CD4-positive, alpha-beta T cell treated with Interleukin-6 at 100 ng/mL for 8 hours (primary cell): Measurements from ENCODE around the gene ARHGAP22.
"Not testable (repeated sequence)": the region's sequence is repeated elsewhere in the genome, so short reads cannot be mapped to it uniquely, and the experiment has no call there.

Source experiments
- DNase-seq: peaks from one replicate; pipeline ENCODE4 v3.0.0-alpha.2; 2020; ENCODE audit warnings: mixed read lengths, low spot score

ARHGAP22 gene, protein sequence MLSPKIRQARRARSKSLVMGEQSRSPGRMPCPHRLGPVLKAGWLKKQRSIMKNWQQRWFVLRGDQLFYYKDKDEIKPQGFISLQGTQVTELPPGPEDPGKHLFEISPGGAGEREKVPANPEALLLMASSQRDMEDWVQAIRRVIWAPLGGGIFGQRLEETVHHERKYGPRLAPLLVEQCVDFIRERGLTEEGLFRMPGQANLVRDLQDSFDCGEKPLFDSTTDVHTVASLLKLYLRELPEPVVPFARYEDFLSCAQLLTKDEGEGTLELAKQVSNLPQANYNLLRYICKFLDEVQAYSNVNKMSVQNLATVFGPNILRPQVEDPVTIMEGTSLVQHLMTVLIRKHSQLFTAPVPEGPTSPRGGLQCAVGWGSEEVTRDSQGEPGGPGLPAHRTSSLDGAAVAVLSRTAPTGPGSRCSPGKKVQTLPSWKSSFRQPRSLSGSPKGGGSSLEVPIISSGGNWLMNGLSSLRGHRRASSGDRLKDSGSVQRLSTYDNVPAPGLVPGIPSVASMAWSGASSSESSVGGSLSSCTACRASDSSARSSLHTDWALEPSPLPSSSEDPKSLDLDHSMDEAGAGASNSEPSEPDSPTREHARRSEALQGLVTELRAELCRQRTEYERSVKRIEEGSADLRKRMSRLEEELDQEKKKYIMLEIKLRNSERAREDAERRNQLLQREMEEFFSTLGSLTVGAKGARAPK

DNA sequence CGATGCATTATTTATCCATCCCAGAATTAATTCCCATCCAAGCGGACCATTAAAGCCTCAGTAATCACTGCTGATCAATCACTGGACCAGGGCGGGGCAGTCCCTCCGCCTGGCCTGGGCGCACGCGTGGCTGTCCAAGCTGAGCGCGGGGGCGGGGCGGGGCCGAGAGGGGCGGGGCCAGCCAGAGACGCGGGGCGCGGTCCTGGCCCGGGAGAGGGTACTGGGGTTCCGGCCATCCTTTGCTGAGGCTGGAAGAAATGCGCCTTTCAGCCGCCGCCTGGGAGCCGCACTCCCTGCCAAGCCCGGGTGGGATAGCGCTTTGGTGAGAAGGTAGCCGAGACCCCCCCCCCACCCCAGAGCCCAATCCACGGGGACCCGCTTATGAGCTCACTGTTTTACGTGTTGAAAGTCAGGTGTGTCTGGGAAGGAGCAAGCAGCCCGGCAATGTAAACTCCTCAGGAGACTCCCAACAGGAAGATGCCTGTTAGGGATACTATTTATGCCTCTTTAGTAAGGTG, at the start of gene ARHGAP22:
Gene ARHGAP22 (minus strand): TSS at position 83 of the 518 bp plus-strand sequence. CDS start 277 bp downstream, outside the sequence.
- DNase-seq = no peak

DNA sequence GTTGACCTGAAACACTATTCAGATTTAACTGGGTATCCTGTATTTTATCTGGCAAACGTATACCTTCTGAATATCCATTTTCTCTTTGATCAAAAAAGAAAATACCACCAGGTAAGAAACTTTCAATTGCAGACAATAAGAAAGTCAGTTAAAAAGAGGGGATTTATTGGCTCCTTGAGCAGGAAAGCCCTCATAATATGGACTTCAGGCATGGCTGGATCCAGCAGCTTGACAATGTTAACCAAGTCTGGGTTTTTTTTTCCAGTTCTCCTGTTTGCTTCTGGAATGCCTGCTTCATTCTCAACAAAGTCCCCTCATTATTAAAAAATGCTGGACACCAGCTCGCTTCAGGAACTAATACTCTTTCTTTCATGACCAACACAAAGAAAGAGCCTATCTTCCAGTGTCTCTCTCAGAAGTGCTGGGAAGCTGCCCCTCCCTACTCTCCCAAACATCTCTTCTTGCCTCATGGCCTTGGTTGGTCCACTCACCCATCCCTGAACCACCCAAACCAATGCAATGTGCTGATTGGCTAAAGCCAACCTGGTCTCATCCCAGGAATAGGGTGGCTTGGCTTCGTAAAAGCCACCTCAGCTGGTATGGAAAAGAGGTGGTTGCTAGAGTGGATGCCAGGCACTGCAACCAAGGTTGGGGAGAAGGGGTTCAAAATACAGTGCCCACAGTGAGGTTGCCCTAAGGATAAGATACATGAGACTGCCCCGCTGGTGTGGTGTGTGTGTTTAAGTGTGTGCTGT, 49.2 kb upstream of the ARHGAP22 start:
- no peak for DNase-seq

GRCh38 chr10:48653347-48653746, 48.5 kb upstream of the ARHGAP22 start:
- DNase-seq = no peak

DNA sequence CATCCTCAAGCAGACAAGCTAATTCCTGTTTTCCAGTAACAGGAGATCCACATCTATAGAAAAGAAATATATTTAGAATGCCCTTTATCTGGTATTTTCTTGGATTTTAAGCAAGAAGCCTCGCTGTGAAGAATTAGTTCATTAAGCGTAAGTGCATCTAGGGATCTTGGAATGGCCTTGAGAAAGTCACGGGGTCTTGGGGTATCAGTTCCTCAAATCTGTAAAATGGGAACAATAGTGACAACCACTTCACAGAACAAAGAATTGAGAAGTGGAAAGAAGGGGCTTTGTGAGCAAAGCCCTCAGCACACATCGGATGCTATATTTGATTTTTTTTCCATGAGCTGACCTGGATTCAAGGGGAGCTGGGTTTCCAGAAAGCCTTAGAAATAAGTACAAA, 47.5 kb upstream of the ARHGAP22 start:
- no peak for DNase-seq

GRCh38 chr10:48651839-48652238, 47.0 kb upstream of the ARHGAP22 start:
- no peak for DNase-seq

GRCh38 chr10:48651293-48651692, 46.4 kb upstream of the ARHGAP22 start:
- no peak for DNase-seq

DNA sequence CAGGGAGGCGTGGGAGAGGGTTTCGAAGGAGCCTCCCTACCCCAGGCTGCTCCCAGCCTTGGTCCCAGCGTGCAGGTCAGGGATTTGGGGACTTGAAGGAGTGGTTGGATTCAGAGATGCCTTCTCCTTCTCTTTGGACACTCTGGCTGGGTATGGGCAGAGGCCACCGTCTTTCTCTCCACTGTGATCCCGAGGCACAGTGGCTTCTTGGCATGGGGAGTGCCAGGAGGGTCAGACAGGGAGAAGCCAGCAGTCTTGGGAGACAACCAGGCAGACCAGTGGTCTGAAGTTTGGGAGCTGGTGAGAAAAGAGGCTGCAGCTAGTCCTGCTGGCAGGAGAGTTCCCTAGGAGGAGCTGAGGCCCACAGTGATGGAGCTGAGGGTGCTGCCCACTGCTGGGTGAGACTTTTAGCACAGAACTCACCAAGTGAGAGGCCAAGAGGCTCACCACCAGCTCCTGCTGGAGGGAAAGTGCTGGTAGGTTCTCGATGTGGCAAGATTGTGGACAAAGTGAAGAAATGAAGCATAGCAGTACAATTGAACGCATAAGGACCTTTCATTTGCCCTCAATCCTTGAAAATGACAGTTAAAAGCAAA, 44.6 kb upstream of the ARHGAP22 start:
- no peak for DNase-seq

DNA sequence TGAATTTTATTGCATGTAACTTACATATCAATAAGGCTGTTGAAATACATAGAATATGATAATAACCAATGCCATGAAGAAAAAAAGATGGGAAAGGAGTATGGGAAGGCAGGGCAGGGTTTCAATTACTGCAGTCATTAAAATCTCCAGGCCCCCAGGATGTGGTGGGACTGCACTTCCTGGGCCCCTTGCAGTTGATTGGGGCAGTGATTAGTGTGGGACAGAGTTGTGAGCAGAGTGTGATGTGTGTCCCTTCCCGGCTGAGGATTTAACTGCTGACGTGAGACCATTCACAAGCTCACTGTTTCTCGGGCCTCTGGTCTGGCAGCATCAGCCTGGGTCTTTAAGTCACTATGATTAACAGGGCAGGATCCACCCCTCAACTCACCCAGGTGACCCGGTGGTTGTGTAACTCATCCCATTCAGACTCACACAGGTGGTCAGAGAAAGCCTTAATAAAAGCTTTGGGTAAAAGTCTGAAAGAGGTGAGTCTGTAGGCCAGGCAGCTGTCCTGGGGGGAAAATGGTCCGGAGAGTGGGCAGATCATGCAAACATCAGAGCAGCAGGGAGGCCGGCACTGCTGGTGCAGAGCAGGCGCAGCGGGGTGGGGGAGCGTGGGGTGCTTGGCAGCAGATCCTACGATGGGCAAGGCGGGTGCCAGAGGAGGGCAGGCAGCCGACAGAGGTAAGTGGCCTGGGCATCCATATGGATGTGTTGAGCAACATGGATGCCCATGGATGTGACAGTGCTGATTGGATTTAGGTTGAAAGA, 43.5 kb upstream of the ARHGAP22 start:
- no peak for DNase-seq

GRCh38 chr10:48647073-48647472, 42.2 kb upstream of the ARHGAP22 start:
- not testable (repeated sequence) for DNase-seq

DNA sequence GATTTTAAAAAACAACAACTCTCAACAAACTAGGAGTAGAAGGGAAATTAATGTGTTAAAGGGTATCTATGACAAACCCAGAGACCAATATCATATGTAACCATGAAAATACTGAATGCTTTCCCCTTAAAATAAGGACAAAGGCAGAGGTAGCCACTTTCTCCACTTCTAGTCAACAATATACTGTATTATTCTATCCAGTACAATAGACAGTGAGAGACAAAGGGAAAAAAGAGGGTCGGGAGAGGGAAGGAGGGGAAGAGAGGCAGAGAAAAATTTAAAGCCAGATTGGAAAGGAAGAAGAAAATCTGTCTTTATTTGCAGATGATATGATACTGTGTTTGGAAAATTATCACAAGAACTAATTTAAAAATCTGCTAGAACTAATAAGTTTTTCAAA, 40.7 kb upstream of the ARHGAP22 start:
- no peak for DNase-seq

- not testable (repeated sequence) for DNase-seq
Measured at GRCh38 chr10:48641099-48641690, 36.3 kb upstream of the ARHGAP22 start.

DNA sequence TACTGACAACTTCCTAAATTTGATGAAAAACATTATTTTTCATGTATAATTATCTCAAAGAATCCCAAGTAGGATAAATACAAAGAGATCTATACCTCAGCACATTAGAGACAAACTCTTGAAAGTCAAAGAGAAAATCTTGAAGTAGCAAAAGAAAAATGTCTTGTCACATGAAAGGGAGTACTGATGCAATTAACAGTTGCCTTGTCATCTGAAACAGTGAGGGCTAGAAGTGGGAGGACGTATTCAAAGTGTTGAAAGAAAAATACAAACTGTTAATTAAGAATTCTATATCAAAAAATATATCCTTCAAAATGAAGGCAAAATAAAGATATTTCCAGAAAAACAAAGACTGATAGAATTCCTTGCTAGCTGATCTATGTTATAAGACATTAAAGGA, 35.5 kb upstream of the ARHGAP22 start:
- no peak for DNase-seq

DNA sequence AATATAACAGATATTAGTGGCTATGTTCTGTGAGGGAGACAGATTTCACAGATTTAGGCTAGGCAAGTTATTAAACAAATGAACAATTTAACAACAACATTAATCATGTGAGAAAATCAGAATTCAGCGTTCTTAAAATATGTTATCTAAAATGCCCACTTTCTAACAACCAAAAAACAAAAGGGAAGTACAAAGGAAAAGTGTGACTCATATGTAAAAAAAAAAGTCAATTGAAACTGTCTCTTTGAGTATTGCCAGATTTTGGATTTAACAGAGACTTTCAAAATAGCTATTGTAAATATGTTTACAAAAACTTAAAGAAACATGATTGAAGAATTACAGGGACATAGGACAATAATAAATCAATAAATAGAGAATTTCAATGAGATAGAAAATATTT, 34.8 kb upstream of the ARHGAP22 start:
- no peak for DNase-seq

- no peak for DNase-seq
Measured at GRCh38 chr10:48638739-48639527, 34.1 kb upstream of the ARHGAP22 start.

GRCh38 chr10:48638158-48638557, 33.3 kb upstream of the ARHGAP22 start:
- DNase-seq = no peak

GRCh38 chr10:48636901-48637300, 32.0 kb upstream of the ARHGAP22 start:
- no peak for DNase-seq

GRCh38 chr10:48636231-48636630, 31.4 kb upstream of the ARHGAP22 start:
- no peak for DNase-seq

- no peak for DNase-seq
Measured at GRCh38 chr10:48634984-48635557, 30.2 kb upstream of the ARHGAP22 start.

DNA sequence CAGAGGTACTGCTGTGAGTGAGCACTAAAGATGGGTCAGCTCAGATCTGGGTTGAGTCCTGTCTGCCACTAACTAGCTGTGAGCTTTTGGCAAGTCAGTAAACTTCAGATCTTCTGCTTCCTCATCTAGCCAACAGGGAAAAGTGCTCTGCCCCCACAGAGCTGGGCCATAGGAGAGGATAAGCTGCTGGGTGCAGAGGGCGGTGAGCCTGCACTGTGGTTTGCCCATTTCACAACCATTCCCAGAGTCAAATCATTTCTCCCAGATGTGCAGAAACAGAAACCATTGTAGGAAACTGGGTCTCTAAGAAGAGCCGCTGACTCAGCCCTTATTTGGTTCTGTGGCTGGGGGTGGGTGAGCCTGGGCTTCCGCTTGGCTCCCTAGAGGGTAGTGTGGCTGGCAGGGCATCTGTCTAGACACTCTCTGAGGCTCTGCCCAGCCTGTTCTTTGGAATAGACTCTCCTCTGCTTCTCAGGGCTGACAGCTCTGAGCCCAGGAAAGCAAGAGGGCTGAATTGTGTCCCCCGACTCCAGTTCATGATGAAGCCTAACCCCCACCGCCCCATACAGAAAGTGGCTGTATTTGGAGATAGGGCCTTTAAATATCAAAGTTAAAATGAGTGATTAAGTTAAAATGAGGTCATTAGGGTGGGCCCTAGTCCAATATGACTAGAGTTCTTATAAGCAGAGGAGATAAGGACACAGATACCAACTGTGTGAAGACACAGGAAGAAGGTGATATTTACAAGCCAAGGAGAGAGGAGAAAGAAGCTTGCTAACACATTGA, 29.5 kb upstream of the ARHGAP22 start:
- DNase-seq = peak; percentile 15
